Neural cell (in vitro differentiated cells): ENCODE results near the gene PLA2G15. TPM values are rescaled to one million over a fixed set of nuclear protein-coding genes. Genes with fewer than 3 reads are reported as not detected.

Source experiments
- H2AFZ ChIP-seq: fragments of 200-600, 300-800 bp; sonication (generic), shearing (Covaris generic); 2 replicates; pipeline ENCODE4 v1.6.0; 2014; ENCODE audit warnings: low read depth, mild to moderate bottlenecking, antibody characterized with exemption, low read length, moderate library complexity
- H3F3A ChIP-seq: fragments of 200-600 bp; shearing (Covaris generic); 2 replicates; pipeline ENCODE4 v1.6.1; 2016; ENCODE audit warnings: mild to moderate bottlenecking, moderate library complexity, mixed read lengths, antibody characterized with exemption, low read length; ENCODE audit not compliant: insufficient read depth, poor library complexity, severe bottlenecking
- H3K27ac ChIP-seq: fragments of 200-600, 300-800 bp; sonication (generic), shearing (Covaris generic); 2 replicates; pipeline ENCODE4 v1.5.1; 2014; ENCODE audit warnings: mild to moderate bottlenecking, low read length, moderate library complexity
- H3K27me3 ChIP-seq: fragments of 300-800, 200-600 bp; sonication (generic), shearing (Covaris generic); 2 replicates; pipeline ENCODE4 v1.6.0; 2014; ENCODE audit warnings: mild to moderate bottlenecking, low read depth, low read length, moderate library complexity; ENCODE audit not compliant: insufficient read depth
- H3K36me3 ChIP-seq: fragments of 300-800, 200-600 bp; sonication (generic), shearing (Covaris generic); 2 replicates; pipeline ENCODE4 v1.5.1; 2014; ENCODE audit warnings: mild to moderate bottlenecking, antibody characterized with exemption, low read length, moderate library complexity; ENCODE audit not compliant: insufficient read depth
- H3K4me2 ChIP-seq: fragments of 300-800, 200-600 bp; sonication (generic), shearing (Covaris generic); 2 replicates; pipeline ENCODE4 v1.6.0; 2014; ENCODE audit warnings: mild to moderate bottlenecking, low read length
- H3K4me3 ChIP-seq: fragments of 300-800, 200-600 bp; sonication (generic), shearing (Covaris generic); 2 replicates; pipeline ENCODE4 v1.5.1; 2014; ENCODE audit warnings: mild to moderate bottlenecking, low read length, moderate library complexity
- H3K79me2 ChIP-seq: fragments of 200-600 bp; shearing (Covaris generic); replicated peaks from 2 replicates; pipeline ENCODE4 v1.6.0; 2014; ENCODE audit warnings: mild to moderate bottlenecking, low read length, moderate library complexity; ENCODE audit not compliant: insufficient read depth
- H3K9ac ChIP-seq: fragments of 300-800, 200-600 bp; sonication (generic), shearing (Covaris generic); 2 replicates; pipeline ENCODE4 v1.6.1; 2016; ENCODE audit warnings: mild to moderate bottlenecking, low read length, mixed read lengths
- H3K9me2 ChIP-seq: fragments of 200-600 bp; shearing (Covaris generic); 2 replicates; pipeline ENCODE4 v1.6.1; 2016; ENCODE audit warnings: mild to moderate bottlenecking, low read length, mixed read lengths; ENCODE audit not compliant: insufficient read depth
- H3K9me3 ChIP-seq: fragments of 200-600, 300-800 bp; sonication (generic), shearing (Covaris generic); 2 replicates; pipeline ENCODE4 v1.6.1; 2016; ENCODE audit warnings: mild to moderate bottlenecking, mixed run types, low read length, moderate library complexity, mixed read lengths
- H4K20me1 ChIP-seq: fragments of 200-600 bp; shearing (Covaris generic); 2 replicates; pipeline ENCODE4 v1.6.1; 2016; ENCODE audit warnings: mild to moderate bottlenecking, mixed run types; ENCODE audit not compliant: insufficient read depth
- EP300 ChIP-seq: fragments of 450-650 bp; conservative IDR thresholded peaks from 2 replicates; pipeline ENCODE4 v1.6.1; 2014; ENCODE audit warnings: antibody characterized with exemption, mild to moderate bottlenecking, moderate library complexity; ENCODE audit not compliant: poor library complexity, severe bottlenecking
- EZH2 ChIP-seq: fragments of 200-600, 300-800 bp; shearing (Covaris generic), sonication (generic); IDR thresholded peaks from 2 replicates; pipeline ENCODE4 v1.6.1; 2014; ENCODE audit warnings: antibody characterized with exemption, low read length, borderline replicate concordance, mild to moderate bottlenecking; ENCODE audit not compliant: insufficient read depth, poor library complexity, severe bottlenecking
- MXI1 ChIP-seq: fragments of 450-650 bp; conservative IDR thresholded peaks from 2 replicates; pipeline ENCODE4 v1.6.1; 2014; ENCODE audit warnings: antibody characterized with exemption, mild to moderate bottlenecking; ENCODE audit not compliant: poor library complexity, severe bottlenecking
- POLR2AphosphoS5 ChIP-seq: IDR thresholded peaks from 2 replicates; pipeline ENCODE4 v1.6.1; 2012
- RAD21 ChIP-seq: fragments of 450-650 bp; conservative IDR thresholded peaks from 2 replicates; pipeline ENCODE4 v1.6.1; 2014; ENCODE audit warnings: antibody characterized with exemption, mild to moderate bottlenecking, moderate library complexity
- REST ChIP-seq: IDR thresholded peaks from 2 replicates; pipeline ENCODE4 v1.6.1; 2012; ENCODE audit warnings: borderline replicate concordance
- SMC3 ChIP-seq: fragments of 450-650 bp; conservative IDR thresholded peaks from 2 replicates; pipeline ENCODE4 v1.6.1; 2014; ENCODE audit warnings: antibody characterized with exemption, mild to moderate bottlenecking, moderate library complexity; ENCODE audit not compliant: poor library complexity
- TAF1 ChIP-seq: IDR thresholded peaks from 2 replicates; pipeline ENCODE4 v1.6.1; 2012; ENCODE audit warnings: low read depth
- polyA plus RNA-seq: library from polyadenylated mRNA; depleted of rRNA; stranded (reverse); fragments of >200 nt; gene quantifications from 2 replicates; pipeline ENCODE4 v1.2.3, GENCODE V29; 2014
- TF ChIP-seq, protein P1 (sequence below): fragments of 450-650 bp; IDR thresholded peaks from 2 replicates; pipeline ENCODE4 v1.5.1; 2014; ENCODE audit warnings: antibody characterized with exemption, mild to moderate bottlenecking, moderate library complexity; ENCODE audit not compliant: poor library complexity, severe bottlenecking

The PLA2G15 gene
- polyA plus RNA-seq, 1 donor from 2014 or later, result 19.6 TPM

DNA sequence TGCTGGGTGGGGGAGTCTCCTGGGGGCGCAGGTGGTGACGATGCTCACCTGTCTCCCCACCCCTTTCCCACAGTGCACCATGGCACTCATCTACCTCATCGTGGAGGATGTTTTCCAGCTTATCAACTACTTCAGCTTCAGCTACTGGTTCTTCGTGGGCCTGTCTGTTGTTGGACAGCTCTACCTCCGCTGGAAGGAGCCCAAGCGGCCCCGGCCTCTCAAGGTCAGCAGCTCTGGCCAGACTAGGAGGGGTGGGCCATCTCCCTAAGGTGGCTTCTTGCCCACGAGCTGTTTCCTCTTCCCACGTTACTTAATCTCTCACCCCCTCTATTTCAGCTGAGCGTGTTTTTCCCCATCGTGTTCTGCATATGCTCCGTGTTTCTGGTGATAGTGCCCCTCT, 51.1 kb downstream of the PLA2G15 start:
- no peaks in the 10 kb centered on the region for H3K27me3 ChIP-seq
- H3K36me3 ChIP-seq, result peaks cover 2% of the 10 kb centered on the region
- no peak overlapping the region for H3K9ac ChIP-seq
- no peaks in the 10 kb centered on the region for H3K9me3 ChIP-seq
- no peak overlapping the region for H3K4me2 ChIP-seq
- H3F3A ChIP-seq, result no peaks in the 10 kb centered on the region
- no peaks in the 10 kb centered on the region for H3K79me2 ChIP-seq
- no peaks in the 10 kb centered on the region for H3K9me2 ChIP-seq
- H2AFZ ChIP-seq, result no peak overlapping the region
- TF ChIP-seq EZH2 (no peak), POLR2AphosphoS5 (no peak), SMC3 (no peak), MXI1 (no peak)
- TF ChIP-seq, protein P1, sequence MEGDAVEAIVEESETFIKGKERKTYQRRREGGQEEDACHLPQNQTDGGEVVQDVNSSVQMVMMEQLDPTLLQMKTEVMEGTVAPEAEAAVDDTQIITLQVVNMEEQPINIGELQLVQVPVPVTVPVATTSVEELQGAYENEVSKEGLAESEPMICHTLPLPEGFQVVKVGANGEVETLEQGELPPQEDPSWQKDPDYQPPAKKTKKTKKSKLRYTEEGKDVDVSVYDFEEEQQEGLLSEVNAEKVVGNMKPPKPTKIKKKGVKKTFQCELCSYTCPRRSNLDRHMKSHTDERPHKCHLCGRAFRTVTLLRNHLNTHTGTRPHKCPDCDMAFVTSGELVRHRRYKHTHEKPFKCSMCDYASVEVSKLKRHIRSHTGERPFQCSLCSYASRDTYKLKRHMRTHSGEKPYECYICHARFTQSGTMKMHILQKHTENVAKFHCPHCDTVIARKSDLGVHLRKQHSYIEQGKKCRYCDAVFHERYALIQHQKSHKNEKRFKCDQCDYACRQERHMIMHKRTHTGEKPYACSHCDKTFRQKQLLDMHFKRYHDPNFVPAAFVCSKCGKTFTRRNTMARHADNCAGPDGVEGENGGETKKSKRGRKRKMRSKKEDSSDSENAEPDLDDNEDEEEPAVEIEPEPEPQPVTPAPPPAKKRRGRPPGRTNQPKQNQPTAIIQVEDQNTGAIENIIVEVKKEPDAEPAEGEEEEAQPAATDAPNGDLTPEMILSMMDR, result no peak
- H3K4me3 ChIP-seq, result no peak overlapping the region
- H3K27ac ChIP-seq, result no peak overlapping the region
- H4K20me1 ChIP-seq, result no peaks in the 10 kb centered on the region

DNA sequence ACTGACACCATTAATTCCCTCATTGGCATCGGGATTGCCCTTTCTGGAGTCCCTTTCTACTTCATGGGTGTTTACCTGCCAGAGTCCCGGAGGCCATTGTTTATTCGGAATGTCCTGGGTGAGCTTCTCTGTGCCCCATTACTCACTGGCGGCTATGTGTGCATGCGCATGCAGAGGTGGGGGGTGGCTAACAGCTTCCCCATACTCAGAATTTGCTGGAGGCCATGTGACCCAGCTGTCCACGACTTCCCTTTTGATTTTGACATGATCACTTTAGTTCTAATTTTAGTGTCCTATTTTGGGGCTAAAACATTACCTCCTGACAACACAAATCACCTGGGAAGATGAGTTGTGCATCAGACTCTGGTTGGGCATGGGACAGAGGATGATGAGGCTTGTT, 51.5 kb downstream of the PLA2G15 start:
- Histone ChIP-seq H3K4me2 (no peak overlapping the region), H3F3A (no peaks in the 10 kb centered on the region), H3K9ac (no peak overlapping the region), H4K20me1 (no peaks in the 10 kb centered on the region), H3K4me3 (no peak overlapping the region), H3K27me3 (no peaks in the 10 kb centered on the region), H3K79me2 (no peaks in the 10 kb centered on the region), H3K9me2 (no peaks in the 10 kb centered on the region), H3K27ac (no peak overlapping the region), H2AFZ (no peak overlapping the region), H3K9me3 (no peaks in the 10 kb centered on the region), H3K36me3 (no peaks in the 10 kb centered on the region)
- TF ChIP-seq EP300 (no peak), SMC3 (no peak), REST (no peak), RAD21 (no peak), MXI1 (no peak), TAF1 (no peak), EZH2 (no peak), POLR2AphosphoS5 (no peak)
- TF ChIP-seq, protein P1, result no peak
